Measurements from ENCODE around the gene LSM5. TPM values are rescaled to one million over a fixed set of nuclear protein-coding genes. Genes with fewer than 3 reads are reported as not detected.

The LSM5 gene
- total and polyA plus RNA-seq, 9 of the 15 experiments (the other 6 are each of a cell fraction or from before 2014, with no cell fraction given) = 36.3 to 620 (median 186) TPM

DNA sequence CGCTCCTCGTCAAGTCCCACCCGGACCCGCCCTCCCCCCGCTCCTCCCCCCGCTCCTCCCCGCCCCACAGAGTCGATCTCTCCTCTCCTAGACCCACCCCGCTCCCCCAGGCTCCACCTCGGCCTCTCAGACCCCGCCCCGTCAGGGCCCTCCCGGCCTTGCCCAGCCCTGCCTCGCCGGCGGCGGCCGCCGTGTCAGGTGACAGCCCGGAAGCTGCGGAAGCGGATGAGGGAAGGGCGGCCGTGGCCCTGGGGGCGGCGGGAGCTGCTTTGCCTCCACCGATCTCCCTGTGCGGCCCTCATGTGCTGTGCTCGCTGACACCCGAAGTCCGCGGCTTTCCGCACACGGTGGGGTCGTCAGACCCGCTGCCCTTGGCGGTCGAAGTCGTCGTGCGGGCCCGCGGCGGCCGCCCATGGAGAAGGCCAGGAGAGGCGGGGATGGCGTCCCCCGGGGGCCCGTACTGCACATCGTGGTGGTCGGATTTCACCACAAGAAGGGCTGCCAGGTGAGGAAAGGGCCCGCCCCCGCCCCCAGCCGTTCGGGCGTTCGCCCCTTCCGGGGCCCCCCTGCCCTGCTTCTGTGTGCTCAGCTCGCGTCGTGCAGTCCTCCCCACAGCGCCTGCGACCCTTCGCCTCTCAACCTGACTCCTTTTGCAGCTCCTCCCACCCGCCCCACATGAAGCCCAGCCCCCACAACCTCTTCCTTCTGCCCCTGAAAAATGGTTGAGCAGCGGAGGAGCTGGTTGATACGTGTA is 5.3 kb upstream of the LSM5 start, which contains the start of gene AVL9 (continued):
- TF ChIP-seq ETV5 (CRISPR knock-in tag; IDR thresholded peaks at IDR 0.05; ENCODE audit: low read depth) = peak; percentile 58; the same call in 1 of the 2 replicates
- TF ChIP-seq SRSF9 (IDR thresholded peaks at IDR 0.05; ENCODE audit: borderline replicate concordance, low read depth, low read length) = no peak
- peak; percentile 94 for TF ChIP-seq THAP12 (CRISPR knock-in tag; IDR thresholded peaks at IDR 0.05)
- TF ChIP-seq HNRNPK (IDR thresholded peaks at IDR 0.05; ENCODE audit: low read depth, low read length, poor library complexity, severe bottlenecking) = peak; percentile 75
- no peak for TF ChIP-seq PTRF (tag; IDR thresholded peaks at IDR 0.05)
- TF ChIP-seq, protein P1, sequence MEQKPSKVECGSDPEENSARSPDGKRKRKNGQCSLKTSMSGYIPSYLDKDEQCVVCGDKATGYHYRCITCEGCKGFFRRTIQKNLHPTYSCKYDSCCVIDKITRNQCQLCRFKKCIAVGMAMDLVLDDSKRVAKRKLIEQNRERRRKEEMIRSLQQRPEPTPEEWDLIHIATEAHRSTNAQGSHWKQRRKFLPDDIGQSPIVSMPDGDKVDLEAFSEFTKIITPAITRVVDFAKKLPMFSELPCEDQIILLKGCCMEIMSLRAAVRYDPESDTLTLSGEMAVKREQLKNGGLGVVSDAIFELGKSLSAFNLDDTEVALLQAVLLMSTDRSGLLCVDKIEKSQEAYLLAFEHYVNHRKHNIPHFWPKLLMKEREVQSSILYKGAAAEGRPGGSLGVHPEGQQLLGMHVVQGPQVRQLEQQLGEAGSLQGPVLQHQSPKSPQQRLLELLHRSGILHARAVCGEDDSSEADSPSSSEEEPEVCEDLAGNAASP (IDR thresholded peaks at IDR 0.05) = no peak
- no peak for TF ChIP-seq NR1H2 (CRISPR knock-in tag; IDR thresholded peaks at IDR 0.05)
- no peak for TF ChIP-seq ZBTB43 (CRISPR knock-in tag; IDR thresholded peaks at IDR 0.05)
- TF ChIP-seq BRCA1 (IDR thresholded peaks at IDR 0.05) = no peak
- TF ChIP-seq BRCA1 (CRISPR knock-in tag; IDR thresholded peaks at IDR 0.05) = no peak
- TF ChIP-seq ZNF197 (CRISPR knock-in tag; IDR thresholded peaks at IDR 0.05; ENCODE audit: low read depth) = no peak
- no peak for TF ChIP-seq ZFP30 (CRISPR knock-in tag; IDR thresholded peaks at IDR 0.05; ENCODE audit: borderline replicate concordance)
- TF ChIP-seq ZBTB7A (IDR thresholded peaks at IDR 0.05; ENCODE audit: borderline replicate concordance, control insufficient read depth, low read depth, low read length) = peak; percentile 72; the same call in 1 of the 2 replicates
- no peak for TF ChIP-seq NFXL1 (CRISPR knock-in tag; IDR thresholded peaks at IDR 0.05)
- TF ChIP-seq STAG1 (CRISPR knock-in tag; IDR thresholded peaks at IDR 0.05; ENCODE audit: borderline replicate concordance) = no peak
- TF ChIP-seq, protein P2, sequence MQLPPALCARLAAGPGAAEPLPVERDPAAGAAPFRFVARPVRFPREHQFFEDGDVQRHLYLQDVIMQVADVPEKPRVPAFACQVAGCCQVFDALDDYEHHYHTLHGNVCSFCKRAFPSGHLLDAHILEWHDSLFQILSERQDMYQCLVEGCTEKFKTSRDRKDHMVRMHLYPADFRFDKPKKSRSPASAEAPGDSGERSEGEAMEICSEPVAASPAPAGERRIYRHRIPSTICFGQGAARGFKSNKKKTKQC (CRISPR knock-in tag; IDR thresholded peaks at IDR 0.05) = no peak; the same call in 1 of the 2 replicates
- no peak for TF ChIP-seq CSDE1 (IDR thresholded peaks at IDR 0.05)
- no peak for TF ChIP-seq KAT7 (CRISPR knock-in tag; IDR thresholded peaks at IDR 0.05; ENCODE audit: borderline replicate concordance)
- TF ChIP-seq RBFOX2 (IDR thresholded peaks at IDR 0.05; ENCODE audit: low read depth, low read length) = peak; percentile 96
- TF ChIP-seq ATF7 (IDR thresholded peaks at IDR 0.05) = 0 out of 2 replicates have a peak, but pooled peaks have one; percentile 8
- no peak for TF ChIP-seq XRCC4 (IDR thresholded peaks at IDR 0.05; ENCODE audit: extremely low read depth, insufficient read depth, insufficient read length)
- no peak for TF ChIP-seq NR2C2 (CRISPR knock-in tag; IDR thresholded peaks at IDR 0.05)
- TF ChIP-seq NR2C2 (tag; IDR thresholded peaks at IDR 0.05) = peak; percentile 86
- TF ChIP-seq BRD4 (IDR thresholded peaks at IDR 0.05) = no peak; the same call in 1 of the 2 replicates
- TF ChIP-seq ZNF583 (CRISPR knock-in tag; IDR thresholded peaks at IDR 0.05) = no peak

Measured in K562 (cell line).